SH-SY5Y (cell line): Measurements from ENCODE around the gene XXYLT1.

Experiments used
- GATA2 ChIP-seq: IDR thresholded peaks from 2 replicates; pipeline ENCODE4 v1.6.1; 2011; ENCODE audit warnings: mild to moderate bottlenecking, low read depth, low read length
- GATA3 ChIP-seq: IDR thresholded peaks from 2 replicates; pipeline ENCODE4 v1.6.1; 2011; ENCODE audit warnings: low read depth, mild to moderate bottlenecking, low read length, moderate library complexity

DNA sequence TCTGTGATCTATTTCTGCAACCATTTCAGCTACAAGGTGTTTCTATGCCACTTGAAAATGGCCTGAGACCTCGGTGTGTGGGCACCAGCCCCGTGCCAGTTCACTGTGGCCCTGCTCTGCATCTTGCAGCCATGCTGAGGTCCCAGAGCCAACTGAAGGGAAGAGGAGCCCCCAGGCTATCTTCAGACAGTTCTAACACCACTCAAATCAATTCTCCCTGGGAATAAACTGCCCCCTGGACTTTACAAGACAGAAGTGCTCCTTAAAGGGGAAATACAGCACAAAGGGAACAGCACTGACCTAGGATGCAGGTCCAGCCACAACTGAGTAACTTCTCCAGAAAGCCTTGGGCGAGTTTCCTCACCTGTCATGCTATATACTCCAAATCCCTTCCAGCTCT is 3.9 kb downstream of the XXYLT1 start:
- TF ChIP-seq GATA2 (no peak), GATA3 (no peak)
